Neural crest cell (in vitro differentiated cells): Measurements from ENCODE around the gene RRP8. TPM values are rescaled to one million over a fixed set of nuclear protein-coding genes. Genes with fewer than 3 reads are reported as not detected.
A peak's percentile ranks its signal among the peaks of the same experiment; 100 is the strongest.

Source experiments
- DNase-seq: peaks from one replicate; pipeline ENCODE4 v3.0.0; 2021; ENCODE audit warnings: low read depth, mixed read lengths, low spot score
- H3K27ac Mint-ChIP-seq: one replicate; pipeline ENCODE4 v1.8.0; 2021; ENCODE audit warnings: mild to moderate bottlenecking, mixed read lengths; ENCODE audit not compliant: unreplicated experiment
- H3K27me3 Mint-ChIP-seq: 2 replicates; pipeline ENCODE4 v1.8.0; 2021; ENCODE audit warnings: low read depth, mild to moderate bottlenecking, mixed read lengths
- H3K36me3 Mint-ChIP-seq: 2 replicates; pipeline ENCODE4 v1.8.0; 2021; ENCODE audit warnings: low read depth, mild to moderate bottlenecking, mixed read lengths
- H3K4me1 Mint-ChIP-seq: 2 replicates; pipeline ENCODE4 v1.8.0; 2021; ENCODE audit warnings: mixed read lengths
- H3K4me3 Mint-ChIP-seq: one replicate; pipeline ENCODE4 v1.8.0; 2021; ENCODE audit warnings: mild to moderate bottlenecking, mixed read lengths
- H3K9me3 Mint-ChIP-seq: 2 replicates; pipeline ENCODE4 v1.8.0; 2021; ENCODE audit warnings: mixed read lengths
- CTCF ChIP-seq: fragments of 200-600 bp; sonication (generic); conservative IDR thresholded peaks from 2 replicates; pipeline ENCODE4 v1.5.0; 2021; ENCODE audit warnings: antibody characterized with exemption, mild to moderate bottlenecking
- long read RNA-seq: library from polyadenylated mRNA; unstranded; transcript quantifications from one replicate; pipeline ENCODE4 v2.0.0, GENCODE V29; 2020
- total RNA-seq: library from RNA; stranded (reverse); gene quantifications from 2 replicates; pipeline ENCODE4 v1.2.1, GENCODE V29; 2021

The RRP8 gene
- 22.5 and 23.7 TPM in 2 replicates for total RNA-seq
- long read RNA-seq, full-length matches to known transcripts: 28 of 39 reads
- long read RNA-seq, partial matches to known transcripts: 4 of 39 reads
- long read RNA-seq, other reads (novel, unspliced or antisense): 7 of 39 reads

- Mint-ChIP-seq H3K27me3 (no peaks in the 10 kb centered on the region), H3K27ac (no peak within 1 kb of the TSS), H3K4me1 (peaks cover 19% of the 10 kb centered on the region), H3K9me3 (no peaks in the 10 kb centered on the region), H3K36me3 (peaks cover 9% of the 10 kb centered on the region), H3K4me3 (no peak within 1 kb of the TSS)
- peak; percentile 83 for DNase-seq
- no peak for TF ChIP-seq CTCF
These were observed at the start of gene RRP8, which contains the start of gene ILK for GRCh38 chr11:6603287-6604080. Gene RRP8, minus strand, starts transcription at chr11:6603616. Its CDS starts 114 bp downstream, at chr11:6603502. Gene ILK, plus strand, starts transcription at chr11:6603774. Its CDS starts 498 bp downstream, at chr11:6604272.

GRCh38 chr11:6653097-6653496 is 49.7 kb upstream of the RRP8 start:
- Mint-ChIP-seq H3K4me1 (peaks cover 11% of the 10 kb centered on the region), H3K27me3 (peaks cover 17% of the 10 kb centered on the region), H3K9me3 (no peaks in the 10 kb centered on the region), H3K27ac (no peak overlapping the region), H3K36me3 (no peaks in the 10 kb centered on the region), H3K4me3 (no peak overlapping the region)
- TF ChIP-seq CTCF: no peak
- no peak for DNase-seq

GRCh38 chr11:6652182-6652581 is 48.8 kb upstream of the RRP8 start:
- Mint-ChIP-seq H3K27me3 (peaks cover 13% of the 10 kb centered on the region), H3K4me3 (no peak overlapping the region), H3K36me3 (no peaks in the 10 kb centered on the region), H3K27ac (no peak overlapping the region), H3K9me3 (no peaks in the 10 kb centered on the region), H3K4me1 (peaks cover 11% of the 10 kb centered on the region)
- no peak for TF ChIP-seq CTCF
- DNase-seq: no peak

- Mint-ChIP-seq H3K27ac (no peak overlapping the region), H3K27me3 (peaks cover 1% of the 10 kb centered on the region), H3K4me3 (no peak overlapping the region), H3K9me3 (no peaks in the 10 kb centered on the region), H3K4me1 (no peaks in the 10 kb centered on the region), H3K36me3 (no peaks in the 10 kb centered on the region)
- no peak for DNase-seq
- no peak for TF ChIP-seq CTCF
These were observed 47.6 kb upstream of the RRP8 start for GRCh38 chr11:6650980-6651379.

- peaks cover 2% of the 10 kb centered on the region for H3K27me3 Mint-ChIP-seq
- no peaks in the 10 kb centered on the region for H3K4me1 Mint-ChIP-seq
- no peak for TF ChIP-seq CTCF
- DNase-seq: no peak
- no peak overlapping the region for H3K4me3 Mint-ChIP-seq
- H3K9me3 Mint-ChIP-seq: no peaks in the 10 kb centered on the region
- H3K36me3 Mint-ChIP-seq: no peaks in the 10 kb centered on the region
- no peak overlapping the region for H3K27ac Mint-ChIP-seq
These were observed 46.7 kb upstream of the RRP8 start for GRCh38 chr11:6650104-6650503.
